SK-N-SH (cell line): ENCODE results near the gene CAMK2N1. TPM values are rescaled to one million over a fixed set of nuclear protein-coding genes. Genes with fewer than 3 reads are reported as not detected.
A peak's percentile ranks its signal among the peaks of the same experiment; 100 is the strongest.

ENCODE experiments used
- CTCF ChIA-PET: fragments of 300-600, 350-600 bp; formaldehyde crosslinking; extraction: SDS; loops from one replicate; lab custom pipeline; 2021; lab: Yijun Ruan, JAX
- POLR2A ChIA-PET: fragments of 350-600 bp; sonication (Branson Sonifier 250); formaldehyde crosslinking; extraction: SDS; loops from one replicate; lab custom pipeline; 2020; ENCODE audit warnings: antibody characterized with exemption, inconsistent platforms; lab: Yijun Ruan, JAX
- DNase-seq: peaks from one replicate; pipeline ENCODE4 v3.0.0; 2012
- H2AFZ ChIP-seq: fragments of 200-600 bp; sonication (generic); 2 replicates; pipeline ENCODE4 v1.8.1; 2016; ENCODE audit warnings: antibody characterized with exemption, mild to moderate bottlenecking, low read depth
- H3F3A ChIP-seq: fragments of 200-600 bp; sonication (generic); replicated peaks from 2 replicates; pipeline ENCODE3; 2016; ENCODE audit warnings: antibody characterized with exemption, mild to moderate bottlenecking; ENCODE audit not compliant: insufficient read depth
- H3K27ac ChIP-seq, 2 experiments: fragments of 200-500 bp in 1 of 2; fragments of 200-600 bp in 1 of 2; sonication (Bioruptor generic) in 1 of 2; sonication (generic), shearing (Covaris generic) in 1 of 2; 2 replicates each; pipeline versions ENCODE4 v1.5.1 to v1.6.1; 2014 to 2016; ENCODE audit warnings: low read depth in 2 of 2, inconsistent platforms in 1 of 2, low read length in 1 of 2, mild to moderate bottlenecking in 1 of 2, mixed read lengths in 1 of 2
- H3K27me3 ChIP-seq: fragments of 200-600 bp; sonication (generic), shearing (Covaris generic); 2 replicates; pipeline ENCODE4 v1.6.1; 2016; ENCODE audit warnings: mixed run types; ENCODE audit not compliant: insufficient read depth
- H3K36me3 ChIP-seq, 2 experiments: fragments of 200-500 bp in 1 of 2; fragments of 200-600 bp in 1 of 2; sonication (Bioruptor generic) in 1 of 2; sonication (generic) in 1 of 2; replicated peaks in 1 of 2; 2 replicates each; pipeline versions ENCODE3 to v1.5.1; 2014 to 2016; ENCODE audit warnings: low read length in 1 of 2, mild to moderate bottlenecking in 1 of 2; ENCODE audit not compliant: insufficient read depth in 2 of 2, control insufficient read depth in 1 of 2
- H3K4me1 ChIP-seq, 2 experiments: fragments of 200-500 bp in 1 of 2; fragments of 200-600 bp in 1 of 2; sonication (Bioruptor generic) in 1 of 2; sonication (generic), shearing (Covaris generic) in 1 of 2; 2 replicates each; pipeline versions ENCODE4 v1.5.1 to v1.6.1; 2014 to 2016; ENCODE audit warnings: low read depth in 1 of 2, low read length in 1 of 2, mixed run types in 1 of 2; ENCODE audit not compliant: insufficient read depth in 2 of 2, control insufficient read depth in 1 of 2
- H3K4me2 ChIP-seq: fragments of 200-600 bp; sonication (generic), shearing (Covaris generic); 2 replicates; pipeline ENCODE4 v1.6.1; 2017; ENCODE audit warnings: mixed run types
- H3K4me3 ChIP-seq, 2 experiments: fragments of 200-500 bp in 1 of 2; fragments of 200-600 bp in 1 of 2; sonication (Bioruptor generic) in 1 of 2; sonication (generic), shearing (Covaris generic) in 1 of 2; 2 replicates each; pipeline versions ENCODE4 v1.5.1 to v1.8.1; 2014 to 2016; ENCODE audit warnings: low read depth in 2 of 2, inconsistent platforms in 1 of 2, low read length in 1 of 2, mild to moderate bottlenecking in 1 of 2, mixed read lengths in 1 of 2, moderate library complexity in 1 of 2
- H3K79me2 ChIP-seq: fragments of 200-600 bp; sonication (generic); 2 replicates; pipeline ENCODE4 v1.8.1; 2017; ENCODE audit warnings: mild to moderate bottlenecking; ENCODE audit not compliant: insufficient read depth
- H3K9ac ChIP-seq: fragments of 200-600 bp; sonication (generic); 2 replicates; pipeline ENCODE4 v1.6.1; 2017; ENCODE audit warnings: mixed run types
- H3K9me2 ChIP-seq: fragments of 200-600 bp; sonication (generic); 2 replicates; pipeline ENCODE4 v1.6.1; 2017; ENCODE audit warnings: mixed run types
- H3K9me3 ChIP-seq: fragments of 200-600 bp; sonication (generic); 2 replicates; pipeline ENCODE4 v1.6.1; 2017; ENCODE audit warnings: mixed run types, mild to moderate bottlenecking, moderate library complexity
- H4K20me1 ChIP-seq: fragments of 200-600 bp; sonication (generic); 2 replicates; pipeline ENCODE4 v1.6.1; 2017; ENCODE audit warnings: mild to moderate bottlenecking, mixed run types; ENCODE audit not compliant: insufficient read depth
- CHD2 ChIP-seq: fragments of 150-350 bp; IDR thresholded peaks from 2 replicates; pipeline ENCODE4 v1.6.1; 2018; ENCODE audit warnings: low read length; ENCODE audit not compliant: partially characterized antibody
- EZH2phosphoT487 ChIP-seq: fragments of 200-600 bp; sonication (generic); IDR thresholded peaks from 2 replicates; pipeline ENCODE4 v1.6.1; 2017; ENCODE audit warnings: low read depth, mixed run types, mild to moderate bottlenecking, antibody characterized with exemption, moderate library complexity, borderline replicate concordance
- RCOR1 ChIP-seq: fragments of 150-350 bp; IDR thresholded peaks from 2 replicates; pipeline ENCODE4 v1.6.1; 2017; ENCODE audit warnings: antibody characterized with exemption, low read length
- WGBS: methylation state at CpG from one replicate; pipeline ENCODE4 v1.1.6; 2017; ENCODE audit warnings: low lambda C conversion rate; 5-methylcytosine and 5-hydroxymethylcytosine counted together
- polyA plus RNA-seq, 3 experiments: library from polyadenylated mRNA; depleted of rRNA; stranded (reverse); fragments of >200 nt; gene quantifications; 2 replicates each; pipeline ENCODE4 v1.2.3, GENCODE V29; 2012
- TF ChIP-seq, protein P1 (sequence below): fragments of 150-350 bp; IDR thresholded peaks from 2 replicates; pipeline ENCODE4 v1.6.1; 2016; ENCODE audit warnings: mild to moderate bottlenecking, low read depth, low read length
- TF ChIP-seq, protein P2 (sequence below): IDR thresholded peaks from 2 replicates; pipeline ENCODE4 v1.6.1; 2012; ENCODE audit warnings: mild to moderate bottlenecking, low read depth, low read length, moderate library complexity
- TF ChIP-seq, protein P3 (sequence below): IDR thresholded peaks from 2 replicates; pipeline ENCODE4 v1.4.0; 2012; ENCODE audit warnings: low read depth, borderline replicate concordance

The CAMK2N1 gene
- polyA plus RNA-seq, 1 of the 3 experiments (the other 2 are of a cell fraction) = 5.3 TPM

DNA sequence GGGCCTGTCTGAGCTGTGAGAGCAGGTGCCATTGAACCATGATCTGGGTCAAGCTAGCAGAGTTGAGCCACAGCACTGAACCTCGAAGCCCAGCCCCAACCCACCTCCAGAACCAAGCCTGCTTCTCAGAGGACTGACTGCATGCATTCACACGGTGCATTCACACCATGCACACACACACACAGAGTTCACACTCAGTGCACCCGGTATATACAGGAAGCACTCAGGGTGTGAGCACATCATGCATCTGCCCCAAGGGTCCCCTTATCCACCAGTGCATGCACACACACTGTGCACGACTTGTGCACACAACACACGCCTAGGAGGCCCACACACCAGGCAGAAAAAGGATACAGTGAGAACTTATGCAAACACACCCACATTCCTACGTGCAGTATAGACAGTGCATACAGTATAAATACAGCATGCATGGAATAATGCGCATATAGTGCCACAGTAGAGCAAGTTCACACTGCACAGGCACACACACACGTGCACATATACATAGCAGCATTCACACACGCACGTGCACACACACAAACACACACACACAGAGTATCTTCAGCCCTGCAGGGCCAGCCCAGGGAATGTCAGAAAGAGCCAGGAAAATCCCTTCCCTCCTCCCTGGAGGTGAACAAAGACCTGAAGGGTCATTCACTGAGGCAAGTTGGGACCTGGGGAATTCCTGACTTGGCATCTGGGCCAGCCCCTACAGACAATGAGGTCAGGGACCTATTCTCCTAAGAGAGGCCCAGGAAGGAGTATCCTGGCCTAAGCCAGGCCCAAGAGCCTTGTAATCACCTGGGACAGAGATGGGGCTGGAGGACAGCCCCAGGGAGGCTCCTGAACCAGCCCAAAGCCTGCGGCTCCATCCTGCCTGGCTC, 42.1 kb downstream of the CAMK2N1 start:
- Histone ChIP-seq H3K27me3 (no peaks in the 10 kb centered on the region), H3K36me3 (no peaks in the 10 kb centered on the region), H3K27ac (no peak overlapping the region), H3F3A (no peaks in the 10 kb centered on the region), H2AFZ (no peak overlapping the region), H3K9me3 (no peaks in the 10 kb centered on the region), H3K79me2 (no peaks in the 10 kb centered on the region), H4K20me1 (no peaks in the 10 kb centered on the region), H3K4me2 (no peak overlapping the region), H3K9me2 (no peaks in the 10 kb centered on the region), H3K9ac (no peak overlapping the region), H3K4me3 (no peak overlapping the region), H3K4me1 (peaks cover 0 to 11% of the 10 kb centered on the region in 2 experiments; a peak in 1 of 4 replicates)
- DNase-seq = no peak
- WGBS = 69% methylated on average over 7 of the region's 11 CpGs
- ChIA-PET CTCF (interaction anchor here (1.0 kb wide), 1 partner anchor 9 kb away, joined by 3 read pairs; no protein-coding TSS in a partner anchor), POLR2A (no interaction called here)
- TF ChIP-seq EZH2phosphoT487 = no peak

DNA sequence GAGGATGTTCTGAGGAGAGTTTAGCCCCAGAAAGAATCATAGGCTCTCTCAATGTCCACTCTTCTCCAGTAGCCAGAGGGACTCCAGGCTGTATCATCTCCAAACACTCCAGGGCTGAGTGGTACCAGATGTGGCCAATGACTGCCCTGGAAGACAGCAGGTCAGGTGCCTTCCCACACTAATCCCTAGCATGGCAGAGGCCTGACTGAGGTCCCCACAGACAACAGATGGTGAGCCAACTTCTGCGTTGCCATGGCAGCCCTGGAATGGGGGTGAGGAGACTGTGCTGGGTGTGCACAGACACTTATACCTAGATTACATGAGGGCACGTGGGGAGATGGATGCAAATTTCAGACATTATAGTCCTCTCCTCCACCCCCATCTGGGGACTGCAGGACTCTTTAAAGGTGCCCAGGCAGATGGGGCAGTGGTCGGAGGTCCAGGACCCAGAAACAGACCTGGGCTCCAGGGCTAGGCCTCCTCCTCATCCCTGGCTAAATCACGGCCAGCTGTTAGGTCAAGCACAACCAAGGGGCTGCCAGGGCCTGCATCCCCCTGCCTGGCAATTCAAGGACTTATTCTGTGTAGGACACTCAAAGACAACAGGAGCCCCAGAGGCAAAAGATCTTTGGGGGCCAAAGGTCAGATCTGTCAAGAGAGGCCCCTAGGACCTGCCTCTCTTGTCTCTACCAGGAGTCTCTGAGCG, 42.9 kb downstream of the CAMK2N1 start:
- Histone ChIP-seq H3K9me2 (no peaks in the 10 kb centered on the region), H2AFZ (no peak overlapping the region), H3K4me1 (peaks cover 0 to 11% of the 10 kb centered on the region in 2 experiments; a peak in 1 of 4 replicates), H3F3A (no peaks in the 10 kb centered on the region), H4K20me1 (no peaks in the 10 kb centered on the region), H3K4me3 (no peak overlapping the region), H3K27me3 (no peaks in the 10 kb centered on the region; the same call in 1 of the 2 replicates), H3K36me3 (no peaks in the 10 kb centered on the region), H3K79me2 (no peaks in the 10 kb centered on the region), H3K9ac (no peak overlapping the region), H3K4me2 (no peak overlapping the region), H3K27ac (no peak overlapping the region), H3K9me3 (no peaks in the 10 kb centered on the region)
- DNase-seq = peak; percentile 71
- POLR2A ChIA-PET = no interaction called here
- WGBS = 51% methylated on average over 5 of the region's 5 CpGs
- CTCF ChIA-PET = interaction anchor here (1.0 kb wide), 1 partner anchor 10 kb away, joined by 3 read pairs; no protein-coding TSS in a partner anchor
- TF ChIP-seq, protein P1, sequence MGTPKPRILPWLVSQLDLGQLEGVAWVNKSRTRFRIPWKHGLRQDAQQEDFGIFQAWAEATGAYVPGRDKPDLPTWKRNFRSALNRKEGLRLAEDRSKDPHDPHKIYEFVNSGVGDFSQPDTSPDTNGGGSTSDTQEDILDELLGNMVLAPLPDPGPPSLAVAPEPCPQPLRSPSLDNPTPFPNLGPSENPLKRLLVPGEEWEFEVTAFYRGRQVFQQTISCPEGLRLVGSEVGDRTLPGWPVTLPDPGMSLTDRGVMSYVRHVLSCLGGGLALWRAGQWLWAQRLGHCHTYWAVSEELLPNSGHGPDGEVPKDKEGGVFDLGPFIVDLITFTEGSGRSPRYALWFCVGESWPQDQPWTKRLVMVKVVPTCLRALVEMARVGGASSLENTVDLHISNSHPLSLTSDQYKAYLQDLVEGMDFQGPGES = no peak
- TF ChIP-seq, protein P2, sequence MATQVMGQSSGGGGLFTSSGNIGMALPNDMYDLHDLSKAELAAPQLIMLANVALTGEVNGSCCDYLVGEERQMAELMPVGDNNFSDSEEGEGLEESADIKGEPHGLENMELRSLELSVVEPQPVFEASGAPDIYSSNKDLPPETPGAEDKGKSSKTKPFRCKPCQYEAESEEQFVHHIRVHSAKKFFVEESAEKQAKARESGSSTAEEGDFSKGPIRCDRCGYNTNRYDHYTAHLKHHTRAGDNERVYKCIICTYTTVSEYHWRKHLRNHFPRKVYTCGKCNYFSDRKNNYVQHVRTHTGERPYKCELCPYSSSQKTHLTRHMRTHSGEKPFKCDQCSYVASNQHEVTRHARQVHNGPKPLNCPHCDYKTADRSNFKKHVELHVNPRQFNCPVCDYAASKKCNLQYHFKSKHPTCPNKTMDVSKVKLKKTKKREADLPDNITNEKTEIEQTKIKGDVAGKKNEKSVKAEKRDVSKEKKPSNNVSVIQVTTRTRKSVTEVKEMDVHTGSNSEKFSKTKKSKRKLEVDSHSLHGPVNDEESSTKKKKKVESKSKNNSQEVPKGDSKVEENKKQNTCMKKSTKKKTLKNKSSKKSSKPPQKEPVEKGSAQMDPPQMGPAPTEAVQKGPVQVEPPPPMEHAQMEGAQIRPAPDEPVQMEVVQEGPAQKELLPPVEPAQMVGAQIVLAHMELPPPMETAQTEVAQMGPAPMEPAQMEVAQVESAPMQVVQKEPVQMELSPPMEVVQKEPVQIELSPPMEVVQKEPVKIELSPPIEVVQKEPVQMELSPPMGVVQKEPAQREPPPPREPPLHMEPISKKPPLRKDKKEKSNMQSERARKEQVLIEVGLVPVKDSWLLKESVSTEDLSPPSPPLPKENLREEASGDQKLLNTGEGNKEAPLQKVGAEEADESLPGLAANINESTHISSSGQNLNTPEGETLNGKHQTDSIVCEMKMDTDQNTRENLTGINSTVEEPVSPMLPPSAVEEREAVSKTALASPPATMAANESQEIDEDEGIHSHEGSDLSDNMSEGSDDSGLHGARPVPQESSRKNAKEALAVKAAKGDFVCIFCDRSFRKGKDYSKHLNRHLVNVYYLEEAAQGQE = no peak
- TF ChIP-seq RCOR1 = 0 out of 2 replicates have a peak, but pooled peaks have one; percentile 43
- TF ChIP-seq, protein P3, sequence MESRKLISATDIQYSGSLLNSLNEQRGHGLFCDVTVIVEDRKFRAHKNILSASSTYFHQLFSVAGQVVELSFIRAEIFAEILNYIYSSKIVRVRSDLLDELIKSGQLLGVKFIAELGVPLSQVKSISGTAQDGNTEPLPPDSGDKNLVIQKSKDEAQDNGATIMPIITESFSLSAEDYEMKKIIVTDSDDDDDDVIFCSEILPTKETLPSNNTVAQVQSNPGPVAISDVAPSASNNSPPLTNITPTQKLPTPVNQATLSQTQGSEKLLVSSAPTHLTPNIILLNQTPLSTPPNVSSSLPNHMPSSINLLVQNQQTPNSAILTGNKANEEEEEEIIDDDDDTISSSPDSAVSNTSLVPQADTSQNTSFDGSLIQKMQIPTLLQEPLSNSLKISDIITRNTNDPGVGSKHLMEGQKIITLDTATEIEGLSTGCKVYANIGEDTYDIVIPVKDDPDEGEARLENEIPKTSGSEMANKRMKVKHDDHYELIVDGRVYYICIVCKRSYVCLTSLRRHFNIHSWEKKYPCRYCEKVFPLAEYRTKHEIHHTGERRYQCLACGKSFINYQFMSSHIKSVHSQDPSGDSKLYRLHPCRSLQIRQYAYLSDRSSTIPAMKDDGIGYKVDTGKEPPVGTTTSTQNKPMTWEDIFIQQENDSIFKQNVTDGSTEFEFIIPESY = no peak
- TF ChIP-seq CHD2 = peak; percentile 9
